Measurements from ENCODE around the gene FBXL5. TPM values are rescaled to one million over a fixed set of nuclear protein-coding genes. Genes with fewer than 3 reads are reported as not detected.

The FBXL5 gene
- total and polyA plus RNA-seq, 2 donors (not counting 3 experiments of a cell fraction or from before 2014, with no cell fraction given) = 42.2 to 60.2 TPM

DNA sequence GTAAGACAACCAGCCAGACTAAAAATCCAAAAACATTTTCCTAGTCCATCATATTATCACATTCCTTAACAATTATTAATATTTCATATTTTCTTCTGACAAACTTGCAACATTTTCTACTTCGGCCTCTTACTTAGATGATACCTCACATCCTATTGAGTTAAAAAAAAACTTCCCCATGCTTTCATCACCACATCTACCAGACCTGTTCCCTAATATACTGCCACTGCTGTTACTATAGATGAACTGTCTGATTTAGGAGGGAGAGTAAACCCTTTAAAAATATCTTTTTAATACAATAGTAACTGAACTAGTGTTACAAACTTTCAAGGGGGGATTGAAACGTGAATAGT lies 28.0 kb upstream of the FBXL5 start:
- Histone ChIP-seq H3K27ac (ENCODE audit: insufficient read depth, low read depth, low read length) (peak overlapping the region; percentile 95), H3K36me3 (ENCODE audit: control insufficient read depth in 2 of 2, extremely low read depth in 1 of 2, insufficient read depth in 2 of 2, low read length in 2 of 2) (peaks cover 0 to 6% of the 10 kb centered on the region in 2 experiments), H3K4me3 (replicated peaks in 1 of 3; ENCODE audit: insufficient read depth in 1 of 3, low read depth in 1 of 3, low read length in 3 of 3) (peak overlapping the region in 1 of 3 experiments; percentile 98), H2AFZ (ENCODE audit: low read depth, low read length) (no peak overlapping the region), H3K4me2 (ENCODE audit: insufficient read depth, low read length) (peak overlapping the region; percentile 99), H4K20me1 (replicated peaks; ENCODE audit: control insufficient read depth, extremely low read depth, insufficient read depth, low read length) (no peaks in the 10 kb centered on the region), H3K79me2 (ENCODE audit: control insufficient read depth, insufficient read depth, low read length) (peaks cover 62% of the 10 kb centered on the region), H3K9ac (replicated peaks; ENCODE audit: extremely low read depth, insufficient read depth, low read length) (peak overlapping the region; percentile 99), H3K9me1 (replicated peaks; ENCODE audit: control insufficient read depth, extremely low read depth, insufficient read depth, low read length) (no peaks in the 10 kb centered on the region), H3K9me3 (replicated peaks; ENCODE audit: control insufficient read depth, insufficient read depth, low read length) (no peaks in the 10 kb centered on the region), H3K27me3 (ENCODE audit: control insufficient read depth in 2 of 2, insufficient read depth in 2 of 2, low read length in 2 of 2) (no peaks in the 10 kb centered on the region), H3K4me1 (ENCODE audit: control insufficient read depth, extremely low read depth, insufficient read depth, low read length) (peaks cover 39% of the 10 kb centered on the region)
- TF ChIP-seq POLR2AphosphoS5 (IDR thresholded peaks at IDR 0.05; ENCODE audit: insufficient read depth, low read depth, low read length) (no peak), JUN (IDR thresholded peaks at IDR 0.05; ENCODE audit: borderline replicate concordance, insufficient read depth, insufficient read length, low read depth) (no peak), EZH2 (IDR thresholded peaks at IDR 0.05; ENCODE audit: borderline replicate concordance, low read depth, low read length, severe bottlenecking) (no peak), FOS (IDR thresholded peaks at IDR 0.05; ENCODE audit: borderline replicate concordance, insufficient read depth, low read length) (no peak), MYC (IDR thresholded peaks at IDR 0.05; ENCODE audit: low read depth, low read length) (no peak)
- dilution Hi-C loops (cut with MboI; ENCODE audit: extremely low pct_ligation_motif_present, low sequenced_read_pairs) = no loop called here
- no peak for FAIRE-seq
- ChIA-PET CTCF (interaction anchor here (0.9 to 1.9 kb wide), 6 partner anchors 13 to 123 kb away, joined by 3 to 8 read pairs (median 4); partner anchors contain the start of genes BST1 and FBXL5), POLR2A (no interaction called here)
- DNase-seq (ENCODE audit: low read depth, low spot score) = no peak
- no TSS peak for BruUV-seq (replicated peaks)
- intact Hi-C loops (cut with micrococcal nuclease) = no loop called here

GRCh38 chr4:15682242-15683142 lies 27.3 kb upstream of the FBXL5 start:
- Histone ChIP-seq H3K27ac (ENCODE audit: insufficient read depth, low read depth, low read length) (peak overlapping the region; percentile 95), H3K4me1 (ENCODE audit: control insufficient read depth, extremely low read depth, insufficient read depth, low read length) (peaks cover 45% of the 10 kb centered on the region), H2AFZ (ENCODE audit: low read depth, low read length) (peak overlapping the region; percentile 51), H4K20me1 (replicated peaks; ENCODE audit: control insufficient read depth, extremely low read depth, insufficient read depth, low read length) (no peaks in the 10 kb centered on the region), H3K79me2 (ENCODE audit: control insufficient read depth, insufficient read depth, low read length) (peaks cover 69% of the 10 kb centered on the region), H3K4me2 (ENCODE audit: insufficient read depth, low read length) (peak overlapping the region; percentile 99), H3K9ac (replicated peaks; ENCODE audit: extremely low read depth, insufficient read depth, low read length) (peak overlapping the region; percentile 99), H3K36me3 (ENCODE audit: control insufficient read depth in 2 of 2, extremely low read depth in 1 of 2, insufficient read depth in 2 of 2, low read length in 2 of 2) (peaks cover 0 to 3% of the 10 kb centered on the region in 2 experiments), H3K9me3 (replicated peaks; ENCODE audit: control insufficient read depth, insufficient read depth, low read length) (no peaks in the 10 kb centered on the region), H3K4me3 (replicated peaks in 1 of 3; ENCODE audit: insufficient read depth in 1 of 3, low read depth in 1 of 3, low read length in 3 of 3) (peak overlapping the region; percentile 65 to 98 (median 87)), H3K9me1 (replicated peaks; ENCODE audit: control insufficient read depth, extremely low read depth, insufficient read depth, low read length) (no peaks in the 10 kb centered on the region), H3K27me3 (ENCODE audit: control insufficient read depth in 2 of 2, insufficient read depth in 2 of 2, low read length in 2 of 2) (no peaks in the 10 kb centered on the region)
- ChIA-PET CTCF (interaction anchor here (0.9 to 1.9 kb wide), 6 partner anchors 13 to 123 kb away, joined by 3 to 8 read pairs (median 4); partner anchors contain the start of genes BST1 and FBXL5), POLR2A (no interaction called here)
- peak; percentile 63 for DNase-seq (ENCODE audit: low read depth, low spot score)
- TF ChIP-seq GATA2 (IDR thresholded peaks at IDR 0.05; ENCODE audit: insufficient read depth, insufficient read length, low read depth, low read length) (no peak), JUN (IDR thresholded peaks at IDR 0.05; ENCODE audit: borderline replicate concordance, insufficient read depth, insufficient read length, low read depth) (no peak), FOS (IDR thresholded peaks at IDR 0.05; ENCODE audit: borderline replicate concordance, insufficient read depth, low read length) (no peak), MYC (IDR thresholded peaks at IDR 0.05; ENCODE audit: low read depth, low read length) (no peak), EZH2 (IDR thresholded peaks at IDR 0.05; ENCODE audit: borderline replicate concordance, low read depth, low read length, severe bottlenecking) (no peak), POLR2AphosphoS5 (IDR thresholded peaks at IDR 0.05; ENCODE audit: insufficient read depth, low read depth, low read length) (no peak), POLR2A (IDR thresholded peaks at IDR 0.05; ENCODE audit: low read depth, low read length) (no peak)
- TF ChIP-seq, protein P1, sequence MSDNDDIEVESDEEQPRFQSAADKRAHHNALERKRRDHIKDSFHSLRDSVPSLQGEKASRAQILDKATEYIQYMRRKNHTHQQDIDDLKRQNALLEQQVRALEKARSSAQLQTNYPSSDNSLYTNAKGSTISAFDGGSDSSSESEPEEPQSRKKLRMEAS (IDR thresholded peaks at IDR 0.05; ENCODE audit: insufficient read depth, insufficient read length) = no peak
- TF ChIP-seq, protein P2, sequence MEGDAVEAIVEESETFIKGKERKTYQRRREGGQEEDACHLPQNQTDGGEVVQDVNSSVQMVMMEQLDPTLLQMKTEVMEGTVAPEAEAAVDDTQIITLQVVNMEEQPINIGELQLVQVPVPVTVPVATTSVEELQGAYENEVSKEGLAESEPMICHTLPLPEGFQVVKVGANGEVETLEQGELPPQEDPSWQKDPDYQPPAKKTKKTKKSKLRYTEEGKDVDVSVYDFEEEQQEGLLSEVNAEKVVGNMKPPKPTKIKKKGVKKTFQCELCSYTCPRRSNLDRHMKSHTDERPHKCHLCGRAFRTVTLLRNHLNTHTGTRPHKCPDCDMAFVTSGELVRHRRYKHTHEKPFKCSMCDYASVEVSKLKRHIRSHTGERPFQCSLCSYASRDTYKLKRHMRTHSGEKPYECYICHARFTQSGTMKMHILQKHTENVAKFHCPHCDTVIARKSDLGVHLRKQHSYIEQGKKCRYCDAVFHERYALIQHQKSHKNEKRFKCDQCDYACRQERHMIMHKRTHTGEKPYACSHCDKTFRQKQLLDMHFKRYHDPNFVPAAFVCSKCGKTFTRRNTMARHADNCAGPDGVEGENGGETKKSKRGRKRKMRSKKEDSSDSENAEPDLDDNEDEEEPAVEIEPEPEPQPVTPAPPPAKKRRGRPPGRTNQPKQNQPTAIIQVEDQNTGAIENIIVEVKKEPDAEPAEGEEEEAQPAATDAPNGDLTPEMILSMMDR (IDR thresholded peaks at IDR 0.05; ENCODE audit: extremely low read depth in 1 of 2, insufficient read depth in 1 of 2, low read depth in 1 of 2, low read length in 2 of 2) = no peak
- FAIRE-seq = no peak
- BruUV-seq (replicated peaks) = no TSS peak
- dilution Hi-C loops (cut with MboI; ENCODE audit: extremely low pct_ligation_motif_present, low sequenced_read_pairs) = no loop called here
- intact Hi-C loops (cut with micrococcal nuclease) = no loop called here
